CMK (cell line): ENCODE measurements around the gene IQCE.

Source experiments
- DNase-seq: peaks from one replicate; pipeline ENCODE4 v3.0.0-alpha.2; 2010; ENCODE audit warnings: low read depth

Gene IQCE

DNA sequence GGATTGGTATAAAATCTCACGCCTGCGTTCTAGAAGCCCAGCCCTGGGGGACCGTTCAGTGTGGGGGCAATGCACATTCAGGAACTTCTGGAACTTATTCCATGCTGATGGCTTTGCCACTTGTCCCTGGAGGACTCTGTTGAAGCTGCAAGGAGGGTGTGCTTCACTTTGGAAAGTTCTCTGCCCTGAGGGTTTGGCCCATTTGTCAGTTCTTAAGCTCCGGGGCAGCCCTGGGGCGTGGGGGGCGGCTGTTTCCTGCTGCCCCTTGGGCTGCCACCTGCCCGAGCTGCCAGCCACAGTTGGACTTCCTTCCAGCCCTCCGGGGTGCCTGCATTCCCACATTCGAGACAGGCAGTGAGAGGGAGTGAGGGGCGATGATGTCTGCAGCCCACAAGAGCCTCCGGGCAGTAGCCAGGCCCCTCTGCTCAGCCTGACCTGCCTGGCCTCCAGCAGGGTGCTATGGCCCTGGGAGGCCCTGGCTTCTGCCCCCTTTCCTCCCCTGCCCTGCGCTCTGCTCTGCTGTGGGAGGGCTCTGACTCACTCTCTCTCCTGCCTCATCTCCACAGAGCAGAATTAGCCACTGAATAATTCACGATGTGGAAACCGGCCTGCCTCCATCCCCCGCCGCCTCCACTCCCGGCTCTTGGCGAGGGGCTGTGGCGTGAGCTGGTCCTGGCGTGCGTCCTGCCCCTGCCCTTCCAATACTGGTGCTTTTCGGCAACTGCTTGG, 74.9 kb downstream of the IQCE start:
- DNase-seq = no peak

DNA sequence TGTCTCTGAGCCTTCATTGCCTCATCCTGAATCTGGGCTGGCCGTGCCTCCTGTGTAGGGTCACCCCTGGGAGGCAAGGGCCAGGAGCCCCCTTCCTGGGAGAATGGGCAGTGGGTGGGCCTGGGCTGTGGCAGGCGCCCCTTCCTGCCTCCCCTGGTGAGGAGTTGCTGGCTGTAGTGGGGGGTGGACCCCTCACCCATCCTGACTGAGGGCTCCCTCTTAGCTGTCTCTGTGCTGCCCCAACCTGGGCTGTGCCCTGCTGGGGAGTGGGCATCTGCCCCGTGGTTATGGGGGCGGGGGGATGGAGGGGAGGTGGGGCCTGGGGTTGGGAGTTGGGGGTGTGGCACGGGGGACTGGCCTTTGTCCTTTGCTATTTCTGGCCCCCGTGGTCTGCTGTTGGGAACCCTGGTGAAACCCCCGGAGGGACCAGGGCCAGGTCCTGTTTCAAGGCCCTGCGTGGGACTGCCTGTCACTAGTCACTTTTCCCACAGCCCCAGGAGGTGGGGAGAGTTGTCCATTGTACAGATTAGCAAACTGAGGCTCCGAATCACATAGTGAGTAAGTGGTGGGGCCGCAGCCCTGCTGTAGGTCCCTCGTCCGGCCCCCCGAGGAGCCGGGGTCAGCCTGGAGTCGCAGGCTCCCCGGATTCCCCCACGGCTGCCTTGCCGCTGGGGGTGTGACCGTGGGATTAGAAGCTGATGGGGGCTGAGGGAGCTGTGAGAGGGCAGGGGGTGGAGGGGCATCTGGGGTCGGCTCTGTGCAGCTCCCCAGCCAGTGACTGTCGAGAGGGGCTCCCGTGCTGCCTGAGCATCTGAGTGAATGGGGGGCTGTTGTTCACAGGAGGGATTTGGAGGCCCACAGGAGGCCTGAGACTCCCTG, 75.7 kb downstream of the IQCE start:
- no peak for DNase-seq

DNA sequence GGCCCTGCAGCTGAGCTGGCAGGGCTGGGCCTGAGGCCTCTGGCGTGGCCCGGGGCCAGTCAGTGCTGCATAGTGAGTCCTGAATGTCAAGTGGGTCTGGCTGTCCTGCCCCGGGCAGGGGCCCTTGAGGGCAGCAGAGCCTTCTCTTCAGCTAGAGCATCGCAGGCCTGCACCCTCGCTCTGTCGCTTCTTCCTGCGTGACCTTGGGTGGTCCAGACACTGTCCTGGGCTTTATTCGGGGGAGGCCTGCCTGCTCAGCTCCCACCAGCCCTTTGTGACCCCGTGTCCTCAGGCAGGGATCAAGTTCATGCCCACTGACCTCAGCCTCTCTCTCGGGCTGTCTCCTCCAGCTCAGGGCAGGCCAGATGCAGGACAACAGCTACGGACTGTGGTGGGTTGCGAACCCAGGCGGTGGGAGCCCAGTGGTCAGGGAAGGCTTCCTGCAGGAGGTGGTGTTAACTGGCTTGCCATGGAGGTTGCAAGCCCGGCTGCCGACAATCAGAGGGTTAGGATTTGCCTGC, 76.4 kb downstream of the IQCE start:
- DNase-seq = no peak

DNA sequence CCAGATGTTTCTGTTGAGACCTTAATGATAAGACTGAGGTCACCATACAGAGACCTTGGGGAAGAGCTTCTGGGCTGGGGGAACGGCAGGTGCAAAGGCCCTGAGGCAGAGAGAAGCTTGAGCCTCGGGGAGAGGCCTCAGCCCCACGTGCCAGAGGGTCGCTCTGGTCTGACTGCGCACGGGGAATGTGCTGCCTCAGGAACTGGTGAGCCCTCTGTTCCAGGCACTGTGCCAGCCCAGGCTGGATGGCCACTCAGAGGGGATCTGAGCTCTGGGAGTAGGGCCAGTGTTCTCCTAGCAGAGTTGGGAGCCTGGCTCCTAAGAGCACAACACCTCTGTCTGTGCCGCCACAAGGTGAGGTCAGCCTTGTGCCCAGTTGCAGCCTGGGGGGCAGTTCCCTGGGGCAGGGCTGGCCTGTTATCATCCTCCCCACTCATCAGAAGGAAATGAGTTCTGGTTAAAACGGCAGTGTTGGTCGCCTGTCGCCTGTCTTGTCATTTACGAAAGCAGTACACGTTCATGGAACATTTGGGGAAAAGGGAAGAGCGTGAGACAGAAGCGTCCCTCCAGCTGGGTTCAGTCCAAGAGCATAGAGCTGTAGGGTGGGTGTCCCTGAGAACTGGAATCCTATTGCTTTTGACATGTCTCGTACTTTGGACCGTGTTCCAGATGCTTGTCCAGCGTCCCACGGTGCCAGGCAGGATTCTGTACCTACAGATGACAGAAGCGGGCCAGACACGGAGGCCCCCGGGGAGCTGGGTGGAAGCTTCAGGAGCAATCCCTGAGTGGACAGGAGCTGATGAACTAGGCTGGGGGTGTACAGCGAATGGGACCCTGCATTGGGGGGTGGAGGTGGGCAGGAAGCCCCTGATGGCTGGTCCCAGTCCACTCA, 77.3 kb downstream of the IQCE start:
- DNase-seq = no peak

DNA sequence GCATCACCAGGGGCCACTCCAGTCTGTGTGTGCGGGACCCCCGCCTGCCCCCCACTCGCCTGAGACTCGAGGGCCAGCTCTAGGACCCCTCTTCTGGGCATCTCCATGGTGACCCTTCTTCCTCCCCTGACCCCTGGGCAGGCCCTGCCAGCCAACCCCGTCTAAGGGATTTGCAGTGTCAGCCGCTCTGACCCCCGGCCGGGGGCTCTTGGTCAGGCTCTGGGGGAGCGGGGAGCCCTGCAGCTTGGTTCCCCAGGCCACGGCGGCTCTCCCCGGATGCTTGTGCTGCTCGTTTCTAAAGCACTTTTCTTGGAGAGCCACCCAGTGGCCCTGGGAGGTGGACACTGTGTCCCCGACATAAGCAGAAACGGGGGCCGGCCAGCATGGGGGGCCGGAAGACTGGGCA, 78.3 kb downstream of the IQCE start:
- no peak for DNase-seq

DNA sequence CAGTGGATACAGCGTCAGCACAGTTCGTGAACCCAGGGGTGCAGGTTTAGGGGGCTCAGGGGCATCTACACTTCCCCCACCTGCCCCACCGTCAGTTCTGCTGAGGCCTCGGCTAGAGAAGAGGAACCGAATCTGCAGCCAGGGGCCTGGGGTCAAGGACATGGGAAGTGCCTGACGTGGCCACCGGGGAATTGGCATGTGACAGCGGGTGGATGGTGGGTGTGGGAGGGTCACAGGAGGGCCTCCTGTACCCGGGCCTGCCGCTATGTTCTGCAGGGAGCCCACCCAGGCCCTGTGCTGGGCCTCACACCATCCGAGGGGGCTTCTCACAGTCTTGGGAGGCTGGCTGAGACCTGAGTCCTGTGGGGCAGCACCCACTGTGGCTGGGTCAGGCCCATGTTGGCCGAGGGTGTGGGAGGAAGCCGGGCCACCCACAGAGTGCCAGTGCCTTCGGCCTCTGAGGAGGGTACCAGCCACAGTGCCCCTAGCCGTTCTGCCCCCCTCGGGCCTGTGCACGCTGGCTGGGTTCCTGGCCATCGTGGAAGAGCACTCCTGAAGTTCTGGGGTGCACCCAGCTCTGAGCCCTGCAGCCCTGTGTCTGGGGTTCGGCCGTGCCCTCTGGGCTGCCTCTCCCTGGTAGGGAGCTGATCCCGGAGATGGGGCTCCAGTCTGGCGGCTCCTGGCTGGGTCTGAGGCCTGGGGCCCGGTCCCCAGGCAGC, 78.9 kb downstream of the IQCE start:
- no peak for DNase-seq

DNA sequence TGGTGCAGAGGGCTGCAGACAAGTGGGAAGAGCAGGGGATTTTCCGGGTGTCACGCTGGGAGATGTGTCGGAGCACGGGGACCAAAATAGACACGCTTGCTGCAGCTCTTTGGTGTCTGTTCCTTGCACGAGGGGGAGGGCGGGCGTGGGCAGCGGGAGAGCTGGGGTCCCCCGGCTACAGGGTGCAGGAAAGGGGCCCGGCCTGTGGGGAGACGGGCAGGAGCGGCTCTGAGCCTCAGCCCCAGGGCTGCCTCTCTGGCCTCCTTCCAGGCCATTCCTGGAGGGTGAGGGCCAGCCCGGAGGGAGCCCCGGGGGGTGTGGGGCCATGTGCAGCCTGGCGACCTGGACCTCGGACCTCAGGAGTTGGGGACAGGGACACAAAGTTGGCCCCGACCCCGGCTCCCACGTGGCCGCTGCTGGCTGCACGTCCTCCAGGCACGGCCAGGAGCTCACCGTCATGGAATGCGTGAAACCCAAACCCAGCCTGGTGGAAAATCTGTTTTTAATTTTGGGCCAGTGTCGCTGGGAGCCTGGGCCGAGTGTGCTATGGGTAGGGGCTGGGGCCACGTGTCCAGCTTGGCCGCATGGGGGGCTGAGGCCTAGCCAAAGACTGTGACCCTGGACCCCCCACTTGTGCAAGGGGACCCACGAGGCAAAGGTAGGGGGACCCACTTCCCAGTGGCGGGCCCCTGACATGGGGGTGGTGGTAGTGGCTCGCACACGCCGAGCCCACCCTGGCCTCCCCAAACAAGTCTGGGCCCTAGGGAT, 79.6 kb downstream of the IQCE start:
- DNase-seq = no peak

DNA sequence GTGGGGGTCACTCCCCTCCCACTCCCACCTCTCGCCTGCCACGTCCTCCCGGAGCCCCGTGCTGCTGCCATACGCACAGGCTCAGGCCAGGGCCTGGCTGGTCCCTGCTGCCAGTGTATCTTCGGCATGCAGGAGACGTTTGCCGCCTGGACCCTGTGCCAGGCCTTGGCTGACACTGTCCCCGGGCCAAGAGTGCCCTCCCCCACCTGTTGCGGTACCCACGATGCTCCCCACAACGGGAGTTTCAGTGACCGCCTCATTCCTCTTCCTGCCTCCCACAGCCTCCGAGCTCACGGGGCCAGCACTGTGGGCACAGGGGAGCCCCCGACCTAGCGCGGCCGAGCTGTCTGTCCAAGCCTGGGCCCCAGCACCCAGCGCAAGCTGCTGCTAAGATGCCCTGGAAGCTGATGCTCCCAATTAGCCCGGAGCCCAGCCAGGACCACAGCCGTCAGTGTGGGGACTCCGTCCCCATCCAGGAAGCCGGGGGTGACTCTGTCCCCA, 80.5 kb downstream of the IQCE start:
- no peak for DNase-seq

DNA sequence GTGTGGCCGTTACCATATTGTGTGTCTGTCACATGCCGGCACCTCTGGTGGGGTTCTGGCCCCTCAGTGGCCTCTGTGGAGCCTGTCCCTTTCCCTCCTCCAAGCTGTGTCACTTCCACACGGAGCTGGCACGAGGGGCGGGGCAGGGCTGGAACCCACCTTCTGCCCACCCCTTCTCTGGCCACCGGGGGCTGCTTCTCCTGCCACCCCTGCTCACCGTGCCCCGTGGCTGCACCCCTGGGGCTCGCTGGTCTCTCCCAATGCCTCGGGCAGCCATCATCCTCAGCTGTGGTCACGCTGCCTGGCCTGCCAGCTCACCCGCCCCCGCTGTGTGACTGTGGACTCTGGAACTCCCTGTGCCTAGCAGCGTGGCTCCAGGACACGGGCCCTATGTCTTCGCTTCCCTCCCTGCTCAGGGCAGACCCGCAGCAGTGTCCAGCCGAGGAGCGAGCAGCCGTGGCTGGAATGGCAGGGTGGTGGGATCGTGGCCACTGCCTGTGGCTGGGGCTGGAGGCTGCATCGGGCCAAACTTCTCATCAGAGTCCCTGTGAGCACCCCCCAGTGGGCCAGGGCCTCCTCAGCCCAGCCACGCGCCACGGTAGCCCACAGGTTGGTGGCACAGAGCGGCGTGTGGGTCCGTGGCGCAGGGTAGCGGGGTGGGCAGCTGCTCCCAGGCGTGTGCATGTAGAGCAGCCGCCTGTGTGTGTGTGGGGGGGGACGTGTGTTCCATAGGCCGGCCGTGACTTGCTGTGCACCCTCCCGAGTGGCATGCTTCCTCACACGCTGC, 81.1 kb downstream of the IQCE start:
- no peak for DNase-seq

DNA sequence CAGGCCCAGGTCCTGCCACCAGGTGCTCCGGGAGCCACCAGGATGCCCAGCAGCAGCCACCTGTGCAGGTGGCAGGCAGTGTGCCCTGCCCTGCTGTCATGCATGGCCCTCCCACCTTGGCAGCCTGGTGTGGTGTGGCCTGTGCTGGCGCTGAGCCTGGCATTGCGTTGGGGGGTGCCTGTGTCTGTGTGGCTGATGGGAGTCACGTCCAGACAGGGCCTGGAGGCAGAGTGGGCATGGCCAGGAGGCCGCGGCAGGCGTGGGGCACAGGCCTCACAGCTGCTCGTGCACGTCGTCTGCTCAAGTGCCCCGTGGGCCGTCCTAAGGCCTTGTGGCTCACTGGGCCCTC, 81.7 kb downstream of the IQCE start:
- DNase-seq = no peak

DNA sequence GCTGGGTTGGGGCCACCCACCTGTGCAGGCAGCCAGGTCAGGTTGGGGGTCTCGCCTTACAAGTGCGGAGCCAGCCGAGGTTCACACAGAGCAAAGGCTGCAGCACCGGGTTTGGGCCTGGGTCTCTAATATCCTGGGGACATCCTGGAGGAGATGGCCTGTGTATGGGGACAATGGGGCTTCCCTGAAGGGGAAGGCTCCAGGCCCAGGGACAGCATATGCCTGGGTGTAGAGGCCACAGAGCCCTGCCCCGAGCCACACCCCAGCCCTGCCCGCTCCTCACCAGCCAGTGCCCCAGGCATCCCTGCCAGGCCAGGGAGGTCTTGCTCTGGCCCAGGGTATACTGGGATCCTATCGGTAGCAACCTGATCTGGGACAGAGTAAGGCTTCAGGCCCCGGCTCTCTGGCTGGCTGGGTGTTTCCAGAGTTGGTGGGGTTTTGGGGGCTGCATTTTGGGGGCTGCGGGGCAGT, 82.1 kb downstream of the IQCE start:
- no peak for DNase-seq

DNA sequence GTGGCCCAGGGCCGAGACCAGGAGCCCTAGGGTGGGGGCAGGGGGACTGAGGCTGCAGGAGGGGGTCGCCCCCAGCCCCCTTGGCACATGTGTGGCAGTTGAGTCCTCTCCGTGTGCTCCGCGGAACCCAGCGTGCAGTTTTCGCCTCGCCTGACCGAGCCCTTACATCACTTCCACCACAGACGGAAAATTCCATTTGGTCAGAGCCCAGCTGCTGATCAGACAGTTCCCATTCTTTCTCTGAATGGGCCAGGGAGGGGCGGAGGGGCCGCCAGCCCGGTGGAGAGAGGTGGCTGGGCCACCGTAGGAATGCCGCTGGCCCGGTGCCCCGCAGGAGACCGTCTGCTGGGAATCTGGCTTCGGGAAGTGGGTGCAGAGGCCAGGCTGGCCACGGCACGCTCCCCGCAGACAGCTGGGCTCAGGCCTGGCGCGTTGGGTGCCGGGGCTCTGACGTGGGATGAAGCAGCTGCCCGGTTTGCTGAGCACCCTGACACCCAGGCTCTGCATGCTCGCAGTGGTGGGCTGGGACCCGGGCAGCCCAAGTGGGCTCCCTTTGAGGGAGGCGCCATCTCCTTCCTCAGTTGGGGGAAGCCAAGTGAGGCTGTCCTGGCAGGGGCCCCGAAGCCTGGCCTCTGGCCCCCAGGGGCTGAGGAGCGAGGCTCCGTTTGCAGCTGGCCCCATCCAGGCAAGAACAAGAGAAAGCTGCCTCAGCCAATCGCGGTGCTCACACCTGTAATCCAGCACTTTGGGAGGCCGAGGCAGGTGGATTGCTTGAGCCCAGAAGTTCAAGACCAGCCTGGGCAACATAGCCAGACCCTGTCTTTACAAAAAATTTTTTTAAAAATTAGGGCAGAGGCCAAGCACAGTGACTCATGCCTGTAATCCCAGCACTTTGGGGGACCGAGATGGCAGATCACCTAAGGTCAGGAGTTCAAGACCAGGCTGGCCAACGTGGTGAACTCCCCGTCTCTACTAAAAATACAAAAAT, 82.9 kb downstream of the IQCE start:
- no peak for DNase-seq

DNA sequence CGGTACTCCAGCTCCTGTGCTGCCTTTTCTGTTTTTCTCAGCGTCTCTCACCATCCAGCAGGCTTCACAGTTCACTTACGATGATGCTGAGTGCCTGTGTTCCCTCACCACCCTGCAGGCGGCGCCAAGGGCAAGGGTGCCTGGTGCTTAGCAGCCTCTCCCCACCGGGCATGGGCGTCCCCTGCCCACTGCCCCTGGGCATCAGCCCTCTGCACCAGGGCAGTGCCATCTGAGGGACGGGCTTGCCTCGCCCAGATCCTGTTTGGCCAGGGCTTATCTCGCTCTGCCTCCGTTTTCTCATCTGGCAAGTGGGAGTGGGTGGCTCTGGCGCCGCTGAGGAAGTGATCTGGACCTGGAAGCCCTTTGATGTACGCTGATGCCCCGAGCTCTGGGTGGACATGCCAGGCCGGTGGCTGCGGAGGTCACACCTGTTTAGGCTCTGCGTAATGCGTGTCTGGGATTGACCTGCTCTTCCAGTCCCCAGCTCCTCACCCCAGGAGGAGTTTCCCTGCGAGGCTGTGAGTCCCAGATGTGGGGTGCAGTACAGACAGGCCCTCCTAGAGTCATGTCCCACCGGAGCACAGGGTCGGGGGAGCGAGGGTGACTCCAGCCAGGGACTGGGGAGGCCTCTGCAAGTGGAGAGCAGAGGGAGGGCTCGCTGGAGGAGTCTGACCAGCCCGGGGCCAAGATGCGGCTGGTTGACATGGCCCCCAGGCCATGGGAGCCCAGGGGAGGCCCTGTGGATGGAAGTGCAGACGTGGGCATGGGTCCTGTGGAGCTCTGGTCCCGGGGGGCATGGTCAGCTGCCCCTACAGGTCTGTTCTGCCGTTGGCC, 84.8 kb downstream of the IQCE start:
- DNase-seq = no peak

DNA sequence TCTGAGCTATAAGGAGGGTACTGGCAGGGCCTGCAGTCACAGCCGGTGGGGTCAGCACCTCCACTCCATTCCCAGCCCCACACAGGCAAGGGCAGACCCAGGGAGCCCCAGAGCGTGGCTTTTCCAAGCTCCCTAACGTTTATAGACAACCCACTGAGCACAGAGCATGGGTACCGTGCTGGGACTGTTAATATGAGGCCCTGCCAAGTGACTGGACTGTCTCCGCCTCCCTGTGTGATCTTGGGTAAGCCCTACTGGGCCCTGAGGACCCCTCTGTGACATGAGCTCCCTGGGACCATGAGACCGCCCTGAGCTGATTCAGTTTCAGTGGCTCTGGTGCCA, 85.4 kb downstream of the IQCE start:
- DNase-seq = no peak

DNA sequence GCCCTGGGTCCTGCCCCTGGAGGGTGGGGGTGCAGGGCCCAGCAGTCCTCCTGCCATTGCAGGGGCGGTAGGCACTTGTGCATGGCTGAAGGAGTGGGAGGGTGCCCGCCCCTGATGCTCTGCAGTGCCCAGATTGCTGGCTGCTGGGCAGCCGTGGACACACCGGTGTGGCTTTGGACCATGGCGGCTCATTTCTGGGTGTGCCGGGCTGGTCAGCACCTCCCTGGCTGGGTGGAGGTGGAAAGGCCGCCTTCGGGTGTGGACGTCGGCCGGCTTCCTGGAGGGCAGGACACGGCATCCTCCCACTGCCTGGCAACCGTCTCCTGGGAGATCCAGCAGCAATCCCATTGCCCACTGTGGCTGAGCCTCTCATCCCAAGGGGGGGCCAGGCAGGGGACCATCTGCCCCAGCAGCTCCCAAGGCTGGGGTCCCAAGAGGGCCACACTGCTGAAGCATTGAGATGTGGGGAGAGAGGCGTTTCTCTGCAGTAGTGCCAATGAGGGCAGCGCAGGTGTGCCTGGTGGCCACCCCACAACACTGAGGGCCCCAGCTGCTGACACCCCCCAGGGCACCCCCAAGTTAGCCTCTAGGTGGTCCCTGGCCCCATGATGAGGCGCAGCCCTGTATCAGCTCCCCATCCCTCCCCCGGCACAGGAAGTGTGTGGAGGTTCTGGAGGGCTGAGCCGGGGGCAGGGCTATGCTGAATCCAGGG, 85.9 kb downstream of the IQCE start:
- DNase-seq = no peak

DNA sequence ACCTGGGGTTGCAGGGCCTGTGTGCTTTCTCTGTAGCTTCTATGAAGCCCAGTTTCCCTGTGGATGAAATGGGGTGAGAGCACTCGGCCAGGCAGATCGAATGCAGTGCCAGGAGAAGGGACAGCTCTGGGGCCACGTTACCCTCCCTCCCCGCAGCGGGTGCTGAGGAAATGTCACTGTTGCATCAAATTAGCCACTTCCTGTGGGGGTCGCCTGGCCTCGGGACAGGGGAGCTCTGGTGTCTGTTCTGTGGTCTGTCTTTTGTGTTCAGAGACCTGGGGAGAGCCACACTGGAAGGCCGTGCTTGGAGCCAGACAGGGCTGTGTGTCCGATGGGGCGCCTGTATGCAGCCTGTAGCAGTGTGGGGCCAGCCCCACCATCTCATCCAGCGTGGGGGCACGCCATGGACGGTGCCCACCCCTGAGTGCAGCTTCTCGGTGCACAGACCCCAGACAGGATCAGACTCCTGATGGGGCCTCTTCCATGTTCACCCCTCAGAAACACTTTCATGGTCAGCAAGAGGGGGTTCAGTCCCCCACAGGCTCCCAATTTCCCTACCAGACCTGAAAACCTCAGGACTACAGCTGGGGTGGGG, 86.6 kb downstream of the IQCE start:
- no peak for DNase-seq

DNA sequence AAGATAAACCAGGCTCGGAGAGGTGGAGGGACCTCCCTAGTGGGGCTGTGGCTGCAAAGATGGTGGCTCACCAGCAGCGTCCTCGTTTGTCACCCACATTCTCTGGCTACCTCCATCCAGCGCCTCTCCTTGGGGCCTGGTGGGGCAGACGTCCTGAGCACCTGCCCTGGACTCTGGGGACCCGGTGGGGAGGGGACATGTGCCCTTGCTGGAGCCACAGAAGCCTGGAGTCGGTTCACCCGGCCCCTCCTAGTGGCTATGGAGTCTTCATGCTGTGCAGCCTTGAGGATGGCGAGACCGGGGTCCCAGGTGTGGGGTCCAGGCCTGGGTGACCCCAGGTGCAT, 87.5 kb downstream of the IQCE start:
- DNase-seq = no peak
